ENCODE measurements around the gene TMA7. TPM values are rescaled to one million over a fixed set of nuclear protein-coding genes. Genes with fewer than 3 reads are reported as not detected.

Gene TMA7
- total and polyA plus RNA-seq, 10 of the 15 experiments (the other 5 are each of a cell fraction or from before 2014, with no cell fraction given), result 319 to 1,760 (median 752) TPM

GRCh38 chr3:48398701-48399386 lies 41.2 kb upstream of the TMA7 start:
- ChIA-PET RAD21 (ENCODE audit: unreplicated experiment) (interaction anchor here (1.0 to 5.9 kb wide), 5 partner anchors 38 to 205 kb away, joined by 3 to 259 read pairs (median 5); partner anchors contain the start of genes CCDC51 and TMA7), POLR2A (no interaction called here), CTCF (interaction anchor here (0.9 to 22.0 kb wide), 5 partner anchors 37 to 204 kb away, joined by 3 to 757 read pairs (median 23); partner anchors contain the start of genes CCDC51 and TMA7), SMC1A (ENCODE audit: uncharacterized antibody, unreplicated experiment) (interaction anchor here (2.4 to 8.0 kb wide), 3 partner anchors 37 to 124 kb away, joined by 12 to 287 read pairs (median 33); partner anchors contain the start of genes CCDC51 and TMA7)
- Histone ChIP-seq H3K4me2 (ENCODE audit: control insufficient read depth, insufficient read depth) (no peak overlapping the region), H3K4me1 (ENCODE audit: control insufficient read depth, insufficient read depth, low read length) (no peaks in the 10 kb centered on the region), H3K79me2 (ENCODE audit: control insufficient read depth, insufficient read depth, low read length) (no peaks in the 10 kb centered on the region), H3K9ac (ENCODE audit: control insufficient read depth, insufficient read depth, low read length) (no peak overlapping the region), H3K9me3 (replicated peaks; ENCODE audit: control insufficient read depth, insufficient read depth, low read length) (no peaks in the 10 kb centered on the region), H3K36me3 (ENCODE audit: control insufficient read depth in 2 of 2, insufficient read depth in 2 of 2, low read length in 1 of 2) (no peaks in the 10 kb centered on the region), H3K27me3 (replicated peaks in 1 of 2; ENCODE audit: control insufficient read depth in 2 of 2, insufficient read depth in 2 of 2, low read length in 1 of 2) (no peaks in the 10 kb centered on the region), H3K27ac (ENCODE audit: control insufficient read depth, insufficient read depth) (no peak overlapping the region), H4K20me1 (ENCODE audit: control insufficient read depth, insufficient read depth) (no peaks in the 10 kb centered on the region), H3K4me3 (no peak overlapping the region), H2AFZ (ENCODE audit: control insufficient read depth, low read depth, low read length) (no peak overlapping the region)
- in situ Hi-C loops (cut with MboI) (no loop called here), intact Hi-C loops (cut with micrococcal nuclease; ENCODE audit: unreplicated experiment) (no loop called here)
- no peak for TF ChIP-seq ESRRA (IDR thresholded peaks at IDR 0.05; ENCODE audit: low read length)
- no peak for TF ChIP-seq NBN (IDR thresholded peaks at IDR 0.05)
- TF ChIP-seq POLR2AphosphoS5 (IDR thresholded peaks at IDR 0.05; ENCODE audit: low read length), result no peak
- TF ChIP-seq NFIC (IDR thresholded peaks at IDR 0.05; ENCODE audit: low read depth, low read length), result no peak
- TF ChIP-seq RELB (IDR thresholded peaks at IDR 0.05; ENCODE audit: low read depth), result no peak
- TF ChIP-seq IRF5 (IDR thresholded peaks at IDR 0.05; ENCODE audit: borderline replicate concordance), result no peak
- BruUV-seq (replicated peaks), result no TSS peak
- DNase-seq (ENCODE audit: low read depth, low spot score) (no peak), ATAC-seq (no peak), FAIRE-seq (no peak)
- 31% methylated on average over 11 of the region's 11 CpGs for WGBS (ENCODE audit: insufficient coverage, insufficient replicate concordance, low lambda C conversion rate, missing lambda C conversion rate)

Measured in GM12878 (cell line).